GM19438 (cell line): Measurements from ENCODE around the gene IVD.

Experiments used
- ATAC-seq: cut with Tn5 transposase; IDR thresholded peaks from one replicate; pipeline ENCODE4 v1.9.1; 2021; ENCODE audit warnings: low read depth; ENCODE audit not compliant: unreplicated experiment

The IVD gene

DNA sequence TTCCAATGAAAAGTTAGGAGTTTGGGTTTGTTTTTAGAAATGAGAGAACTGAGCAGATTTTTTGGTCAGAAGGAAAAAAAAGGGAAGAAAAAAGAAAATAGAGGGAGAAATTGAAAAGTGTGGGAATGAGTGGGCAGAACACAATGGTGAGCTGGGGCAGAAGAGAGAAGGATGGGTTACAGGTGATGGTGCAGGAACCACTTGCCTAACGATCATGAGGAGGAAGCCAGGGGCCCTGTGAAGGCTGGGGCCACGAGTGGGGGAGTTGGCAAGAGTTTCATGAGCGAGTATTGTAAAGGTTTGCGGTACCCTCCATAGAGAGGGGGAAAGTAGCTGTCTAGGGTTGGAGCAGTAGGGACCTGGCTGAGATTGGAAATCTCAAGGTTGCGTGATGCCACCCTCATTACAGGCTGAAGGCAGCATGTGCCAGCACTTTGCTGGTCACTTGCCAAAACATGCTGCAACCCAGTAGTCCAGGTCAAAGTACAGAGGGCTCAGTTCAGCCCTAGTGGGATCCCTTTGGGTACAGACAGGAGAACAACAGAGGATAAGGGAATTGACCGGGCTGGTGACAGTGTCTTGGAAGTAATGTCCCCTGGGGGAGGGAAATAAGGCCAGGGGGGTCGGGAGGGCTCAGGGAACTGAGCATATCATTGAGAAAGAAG lies 6.6 kb downstream of the IVD start:
- no peak for ATAC-seq

DNA sequence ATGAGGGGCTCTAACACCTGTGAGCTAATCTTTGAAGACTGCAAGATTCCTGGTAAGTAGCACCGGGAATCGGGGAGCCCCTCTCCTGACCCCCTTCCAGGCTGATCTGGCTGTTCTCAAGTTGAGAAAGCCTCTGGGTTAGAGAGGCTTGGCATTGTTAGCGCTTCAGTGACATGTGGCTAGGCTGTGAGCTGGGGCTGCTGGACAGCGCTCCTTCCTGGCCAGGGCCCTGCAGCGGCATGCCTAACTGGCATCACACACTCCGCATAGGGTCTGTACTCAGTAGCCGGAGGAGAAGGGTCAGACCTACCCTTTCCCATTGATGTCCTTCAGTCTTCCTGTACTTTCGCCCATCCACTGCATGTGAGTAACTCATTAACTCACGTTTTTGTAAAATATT lies 7.4 kb downstream of the IVD start:
- ATAC-seq, result no peak

DNA sequence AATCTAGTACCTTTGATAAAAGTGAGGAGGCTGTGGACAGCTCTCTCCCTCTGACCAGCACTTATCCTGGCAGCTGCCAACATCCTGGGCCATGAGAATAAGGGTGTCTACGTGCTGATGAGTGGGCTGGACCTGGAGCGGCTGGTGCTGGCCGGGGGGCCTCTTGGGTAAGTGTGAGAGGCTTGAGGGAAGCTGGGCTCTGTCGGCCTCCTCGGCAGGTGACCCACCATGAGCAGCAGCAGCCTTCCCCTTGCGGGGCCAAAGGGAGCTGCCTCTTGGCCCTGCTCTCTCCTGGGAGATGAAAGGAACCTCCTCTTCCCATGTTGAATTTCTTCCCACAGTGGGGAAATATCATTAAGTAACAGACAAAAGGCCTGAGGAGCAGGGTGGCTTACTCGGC lies 9.2 kb downstream of the IVD start:
- ATAC-seq, result no peak

GRCh38 chr15:40415226-40415625 lies 9.6 kb downstream of the IVD start:
- no peak for ATAC-seq

- ATAC-seq, result no peak
These were observed 10.5 kb downstream of the IVD start for GRCh38 chr15:40416056-40416455.

DNA sequence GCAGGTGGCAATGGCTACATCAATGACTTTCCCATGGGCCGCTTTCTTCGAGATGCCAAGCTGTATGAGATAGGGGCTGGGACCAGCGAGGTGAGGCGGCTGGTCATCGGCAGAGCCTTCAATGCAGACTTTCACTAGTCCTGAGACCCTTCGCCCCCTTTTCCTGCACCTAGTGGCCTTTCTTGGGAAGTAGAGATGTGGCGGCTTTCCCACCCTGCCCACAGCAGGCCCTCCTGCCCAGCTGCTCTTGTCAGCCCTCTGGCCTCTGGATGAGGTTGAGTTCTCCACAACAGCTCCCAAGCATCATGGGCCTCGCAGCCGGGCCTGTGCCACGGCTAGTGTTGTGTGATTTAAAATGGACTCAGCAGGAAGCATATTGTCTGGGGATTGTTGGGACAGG lies 12.5 kb downstream of the IVD start:
- ATAC-seq, result no peak

GRCh38 chr15:40420071-40420713 lies 14.6 kb downstream of the IVD start:
- ATAC-seq, result no peak

GRCh38 chr15:40420793-40421192 lies 15.2 kb downstream of the IVD start:
- no peak for ATAC-seq

GRCh38 chr15:40421246-40422157 lies 15.9 kb downstream of the IVD start:
- ATAC-seq, result peak; percentile 90

DNA sequence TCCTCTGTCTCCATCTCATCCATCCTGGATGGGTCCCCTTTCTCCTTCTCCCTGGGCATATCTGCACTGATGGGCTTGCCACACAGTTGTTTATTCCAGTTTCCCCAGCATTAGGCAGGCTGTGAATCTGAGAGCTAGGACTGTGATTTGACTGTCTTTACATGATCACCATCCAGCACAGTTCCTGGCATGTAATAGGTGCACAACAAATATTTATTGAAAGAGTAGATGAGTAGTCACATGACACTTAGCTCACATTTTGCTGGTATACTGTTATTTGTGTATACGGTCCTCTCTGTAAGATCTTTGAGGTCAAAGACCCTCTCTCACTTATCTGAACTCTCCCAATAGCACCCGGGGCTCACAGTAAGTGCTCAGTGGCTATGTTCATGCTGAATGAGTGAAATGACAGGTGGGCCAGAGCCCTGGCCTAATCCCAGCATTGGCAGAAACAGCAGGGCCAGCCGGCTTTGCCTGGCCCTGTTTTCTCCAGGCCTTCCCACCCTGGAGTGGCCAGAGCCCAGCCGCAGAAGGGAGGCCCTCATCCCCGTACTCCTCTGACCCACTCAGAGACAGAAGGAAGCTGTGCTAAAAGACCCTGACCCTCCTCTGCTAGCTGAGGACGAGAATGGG lies 19.0 kb downstream of the IVD start:
- no peak for ATAC-seq

- no peak for ATAC-seq
These were observed 20.1 kb downstream of the IVD start for GRCh38 chr15:40425681-40426080.

DNA sequence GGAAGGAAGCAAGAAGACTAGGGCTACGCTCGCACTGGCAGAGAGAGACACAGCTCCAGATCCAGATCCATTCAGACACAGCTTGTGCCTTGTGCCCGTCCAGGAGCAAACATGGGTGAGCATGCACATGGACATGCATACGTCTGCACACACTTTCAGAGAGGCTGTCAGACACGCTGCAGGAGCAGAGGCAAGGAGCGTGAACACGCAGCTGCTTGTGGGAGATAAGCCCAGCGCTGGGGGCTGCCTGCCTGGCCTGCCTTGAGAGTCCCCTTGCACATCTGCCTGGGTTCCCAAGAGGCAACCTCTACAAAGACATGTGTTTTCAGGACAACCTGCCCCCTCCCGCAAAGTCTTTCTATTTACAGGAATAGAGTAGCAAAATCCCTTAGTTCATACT lies 21.6 kb downstream of the IVD start:
- no peak for ATAC-seq

DNA sequence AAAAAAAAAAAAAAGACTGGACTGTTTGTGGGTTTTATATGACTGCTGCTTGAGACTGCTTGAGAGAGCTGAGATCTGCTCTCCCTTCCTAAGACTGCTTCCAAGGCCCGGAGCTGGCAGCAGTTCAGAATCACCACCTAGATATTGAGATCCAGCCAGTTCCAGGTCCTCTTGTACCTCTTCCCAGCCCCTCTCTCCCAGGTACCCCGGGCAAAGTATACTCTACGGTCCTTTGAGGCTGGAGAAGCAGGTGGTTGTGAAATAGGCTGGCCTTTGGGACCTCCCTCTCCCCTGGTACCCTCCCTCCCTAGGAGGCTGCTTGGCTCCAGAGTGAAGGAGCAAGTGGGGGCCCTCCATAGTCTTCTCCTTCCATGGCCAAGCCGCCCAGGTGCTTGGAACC lies 22.6 kb downstream of the IVD start:
- ATAC-seq, result no peak

GRCh38 chr15:40429068-40429710 lies 23.6 kb downstream of the IVD start:
- ATAC-seq, result no peak

DNA sequence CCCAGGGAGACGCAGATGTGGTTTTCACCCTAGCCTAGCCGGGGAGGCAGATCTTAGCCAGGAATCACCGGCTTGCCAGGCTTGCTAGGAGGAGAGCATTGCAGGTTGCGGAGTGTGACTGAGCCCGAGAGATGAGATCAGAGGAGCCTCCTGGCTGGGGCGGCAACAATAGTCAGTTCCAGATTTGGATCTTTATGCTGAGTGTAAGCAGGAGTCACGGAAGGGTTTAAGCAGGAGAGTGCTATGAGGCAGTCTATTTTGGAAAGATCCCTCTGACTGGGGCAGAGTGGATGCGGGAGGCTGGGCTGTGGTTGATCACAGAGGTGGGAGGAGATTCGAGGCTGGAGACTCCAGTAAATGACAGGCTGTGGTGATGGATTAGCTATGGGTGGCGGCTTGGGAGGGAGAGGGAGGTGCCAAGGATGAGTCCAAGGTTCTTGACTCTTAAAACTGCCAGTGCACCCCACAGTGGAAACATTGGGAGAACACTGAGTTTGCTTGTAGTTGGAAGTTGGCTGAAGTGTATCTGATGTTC lies 24.7 kb downstream of the IVD start:
- ATAC-seq, result no peak

- ATAC-seq, result no peak
These were observed 29.6 kb downstream of the IVD start for GRCh38 chr15:40435023-40435709.

GRCh38 chr15:40435710-40436089 lies 30.1 kb downstream of the IVD start:
- no peak for ATAC-seq

GRCh38 chr15:40436116-40436891 lies 30.7 kb downstream of the IVD start:
- no peak for ATAC-seq
